Left lung (tissue), 10 donors: ENCODE data around the gene NR2C2AP. TPM values are rescaled to one million over a fixed set of nuclear protein-coding genes. Genes with fewer than 3 reads are reported as not detected.
"Not testable (repeated sequence)": the region's sequence is repeated elsewhere in the genome, so short reads cannot be mapped to it uniquely, and the experiment has no call there.

Source experiments
- ATAC-seq: fragments of 200-7000 bp; cut with Tn5 transposase; one replicate; pipeline ENCODE4 v1.9.1; 2020; ENCODE audit warnings: moderate library complexity
- DNase-seq, 4 donors: peaks; one replicate each; pipeline ENCODE4 v3.0.0-alpha.2; 2013 to 2020
- H3K27ac ChIP-seq, 2 donors: fragments of 200-600 bp; sonication (generic) in 1 of 2; one replicate each; pipeline versions ENCODE4 v1.5.0 to v1.8.0; 2020 to 2021
- H3K27me3 ChIP-seq, 2 donors: fragments of 200-600 bp; sonication (generic) in 1 of 2; one replicate each; pipeline versions ENCODE4 v1.5.0 to v1.8.0; 2020 to 2021
- H3K36me3 ChIP-seq, 2 donors: fragments of 200-600 bp; sonication (generic) in 1 of 2; one replicate each; pipeline versions ENCODE4 v1.5.0 to v1.8.0; 2020 to 2021
- H3K4me1 ChIP-seq, 2 donors: fragments of 200-600 bp; one replicate each; pipeline ENCODE4 v1.8.0; 2021
- H3K4me3 ChIP-seq, 2 donors: fragments of 200-600 bp; sonication (generic) in 1 of 2; one replicate each; pipeline versions ENCODE4 v1.5.0 to v1.8.0; 2020 to 2021; ENCODE audit warnings: mild to moderate bottlenecking in 1 of 2
- H3K9me3 ChIP-seq, 2 donors: fragments of 200-600 bp; sonication (generic) in 1 of 2; one replicate each; pipeline versions ENCODE4 v1.5.0 to v1.8.0; 2020 to 2021
- CTCF ChIP-seq, 2 donors: fragments of 200-600 bp; sonication (generic) in 1 of 2; IDR thresholded peaks; one replicate each; pipeline versions ENCODE4 v1.5.0 to v1.8.0; 2021; ENCODE audit warnings: antibody characterized with exemption in 2 of 2
- intact Hi-C, 2 donors: fragments of 100-400 bp; cut with DNase I; formaldehyde crosslinking; loops; one replicate each; pipeline versions ENCODE4 v1.11.2 to v1.14.2; 2022
- polyA plus RNA-seq, 6 donors: library from polyadenylated mRNA; unstranded; fragments of 120-200 nt; gene quantifications; one replicate each; pipeline ENCODE4 v1.2.1, GENCODE V29; 2013; ENCODE audit not compliant: insufficient read length in 6 of 6
- total RNA-seq, 2 donors: library from RNA; stranded (reverse); fragmentation: NEBNext Ultra II Directional; extraction: Animal tissue kit (Norgen Biotek cat#: 25700); gene quantifications; one replicate each; pipeline ENCODE4 v1.2.1, GENCODE V29; 2021
- donor health status: DM: no; HTN: yes; CAD: no.
- donor health status: DM: no; HTN: no; CAD: no.

NR2C2AP gene
- total and polyA plus RNA-seq, 8 donors: 10.4 to 22.3 (median 11.9) TPM

GRCh38 chr19:19179548-19180441 is 23.4 kb downstream of the NR2C2AP start:
- intact Hi-C loops: no loop called here
- Histone ChIP-seq H3K27ac (no peak overlapping the region), H3K4me1 (peaks cover 0 to 10% of the 10 kb centered on the region in 2 donors), H3K36me3 (peaks cover 0 to 86% of the 10 kb centered on the region in 2 donors), H3K9me3 (peaks cover 0 to 4% of the 10 kb centered on the region in 2 donors), H3K4me3 (no peak overlapping the region), H3K27me3 (no peaks in the 10 kb centered on the region)
- DNase-seq (no peak), ATAC-seq (no peak)
- TF ChIP-seq CTCF (IDR thresholded peaks at IDR 0.05): no peak

GRCh38 chr19:19176950-19177349 is 26.3 kb downstream of the NR2C2AP start:
- peaks cover 0 to 4% of the 10 kb centered on the region in 2 donors for H3K9me3 ChIP-seq
- intact Hi-C loops: no loop called here
- no peak overlapping the region for H3K27ac ChIP-seq
- H3K4me1 ChIP-seq: peaks cover 0 to 11% of the 10 kb centered on the region in 2 donors
- no peak overlapping the region for H3K4me3 ChIP-seq
- no peak for DNase-seq
- no peaks in the 10 kb centered on the region for H3K27me3 ChIP-seq
- no peak for TF ChIP-seq CTCF (IDR thresholded peaks at IDR 0.05)
- no peak for ATAC-seq
- peaks cover 0 to 65% of the 10 kb centered on the region in 2 donors for H3K36me3 ChIP-seq

DNA sequence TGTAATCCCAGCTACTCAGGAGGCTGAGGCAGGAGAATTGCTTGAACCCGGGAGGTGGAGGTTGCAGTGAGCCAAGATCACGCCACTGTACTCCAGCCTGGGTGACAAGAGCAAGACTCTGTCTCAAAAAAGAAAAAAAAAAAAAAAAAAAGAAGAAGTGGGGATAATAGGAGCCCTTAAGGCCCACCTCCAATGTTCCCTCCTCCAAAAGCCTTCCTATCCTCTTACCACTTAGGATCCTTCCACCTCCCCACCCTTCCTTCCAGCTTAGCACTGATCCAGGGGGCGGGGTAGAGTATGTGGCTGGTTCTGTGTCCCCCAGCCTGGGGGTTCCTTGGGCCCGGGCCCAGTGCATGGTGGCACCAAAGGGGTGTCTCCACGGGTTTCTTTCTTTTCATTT is 30.0 kb downstream of the NR2C2AP start:
- intact Hi-C loops, DNase-seq, H3K4me3 ChIP-seq, ATAC-seq, H3K9me3 ChIP-seq, H3K27ac ChIP-seq, H3K27me3 ChIP-seq: not testable (repeated sequence)
- Histone ChIP-seq H3K4me1 (peaks cover 3 to 31% of the 10 kb centered on the region in 2 donors), H3K36me3 (peaks cover 0 to 30% of the 10 kb centered on the region in 2 donors)

DNA sequence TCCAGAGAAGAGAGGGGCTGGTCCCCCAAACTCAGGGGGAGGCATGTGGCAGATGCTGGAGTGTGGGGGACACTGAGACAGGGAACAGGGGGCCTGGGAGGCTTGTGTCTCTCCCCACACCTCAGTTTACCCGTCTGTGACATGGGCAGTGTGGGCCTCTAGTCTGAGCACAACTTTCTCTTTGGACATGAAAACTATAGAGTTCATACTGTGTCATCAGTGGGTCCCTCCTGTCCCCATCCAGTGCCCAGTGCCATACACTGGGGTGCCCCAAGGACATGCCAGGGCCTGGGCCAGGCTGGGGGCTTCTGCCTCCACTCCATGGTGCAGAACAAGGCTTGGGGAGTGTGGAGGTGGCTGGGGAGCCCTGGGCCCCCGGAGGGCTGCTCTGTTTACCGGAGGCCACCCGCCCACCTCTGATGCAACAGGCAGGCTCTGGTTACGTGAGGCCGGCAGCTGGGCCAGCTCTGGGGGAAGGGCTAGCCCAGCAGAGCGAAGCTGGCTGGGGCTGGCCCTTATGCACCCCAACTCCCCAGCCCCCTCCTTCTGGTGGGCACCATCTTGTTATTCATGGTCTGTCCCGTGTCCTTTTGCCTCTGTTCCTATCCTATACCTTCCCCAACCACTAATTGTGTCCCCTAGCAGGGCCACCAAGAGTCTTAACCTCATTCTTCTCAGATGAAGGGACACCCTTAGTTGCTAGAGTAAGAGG is 31.2 kb downstream of the NR2C2AP start:
- TF ChIP-seq CTCF (IDR thresholded peaks at IDR 0.05): no peak
- intact Hi-C loops: no loop called here

DNA sequence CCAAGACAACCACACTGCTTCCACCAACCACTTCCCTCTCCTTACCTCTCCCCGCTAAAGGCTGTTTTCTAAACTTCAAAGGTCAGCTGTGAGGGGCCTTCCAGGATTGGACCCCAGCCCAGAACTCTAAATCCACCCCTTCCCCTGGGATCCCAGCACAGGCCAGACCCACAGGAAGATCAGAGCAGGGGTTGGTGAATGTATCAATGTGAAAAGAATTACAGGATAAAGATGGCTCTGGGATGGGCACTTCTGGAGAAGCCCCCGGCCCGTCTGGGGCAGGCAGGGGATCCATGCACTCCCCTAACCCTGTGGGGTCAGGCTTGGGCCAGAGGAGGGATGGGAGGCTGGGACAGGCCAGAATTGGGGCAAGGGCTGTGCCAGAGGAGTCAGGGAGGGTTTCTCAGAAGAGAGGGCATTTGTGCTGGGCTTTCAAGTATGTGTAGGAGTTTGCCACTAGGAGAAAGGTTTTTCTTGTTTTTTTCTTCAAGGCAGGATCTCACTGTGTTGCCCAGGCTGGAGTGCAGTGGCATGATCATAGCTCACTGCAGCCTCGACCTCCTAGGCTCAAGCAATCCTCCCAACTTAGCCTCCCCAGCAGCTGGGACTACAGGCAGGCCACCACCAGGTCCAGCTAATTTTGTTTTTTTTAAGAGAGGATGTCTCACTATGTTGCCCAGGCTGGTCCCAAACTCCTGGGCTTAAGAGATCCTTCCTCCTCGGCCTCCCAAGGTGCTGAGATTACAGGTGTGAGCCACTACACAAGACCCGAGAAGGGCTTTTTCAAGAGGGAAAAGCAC is 32.1 kb downstream of the NR2C2AP start:
- Histone ChIP-seq H3K36me3 (peaks cover 0 to 9% of the 10 kb centered on the region in 2 donors), H3K9me3 (no peaks in the 10 kb centered on the region), H3K4me3 (no peak overlapping the region), H3K27me3 (no peaks in the 10 kb centered on the region), H3K27ac (no peak overlapping the region), H3K4me1 (peaks cover 3 to 31% of the 10 kb centered on the region in 2 donors)
- no peak for TF ChIP-seq CTCF (IDR thresholded peaks at IDR 0.05)
- DNase-seq (no peak), ATAC-seq (no peak)
- intact Hi-C loops: no loop called here

More for the DNA sequence above, 31.2 kb downstream of the NR2C2AP start:
- DNase-seq: peak in 1 of 4 donors; percentile 18
- Histone ChIP-seq H3K27me3 (no peaks in the 10 kb centered on the region), H3K27ac (no peak overlapping the region), H3K36me3 (peaks cover 0 to 18% of the 10 kb centered on the region in 2 donors), H3K4me1 (peaks cover 3 to 31% of the 10 kb centered on the region in 2 donors), H3K9me3 (no peaks in the 10 kb centered on the region), H3K4me3 (no peak overlapping the region)
- no peak for ATAC-seq
